ENCODE results near the gene PLIN5. TPM values are rescaled to one million over a fixed set of nuclear protein-coding genes. Genes with fewer than 3 reads are reported as not detected.

PLIN5 gene
- total RNA-seq, 4 donors from 2014 or later: 23.8 to 153 (median 32.8) TPM

GRCh38 chr19:4543842-4544647 lies 9.0 kb upstream of the PLIN5 start:
- TF ChIP-seq, protein P1, sequence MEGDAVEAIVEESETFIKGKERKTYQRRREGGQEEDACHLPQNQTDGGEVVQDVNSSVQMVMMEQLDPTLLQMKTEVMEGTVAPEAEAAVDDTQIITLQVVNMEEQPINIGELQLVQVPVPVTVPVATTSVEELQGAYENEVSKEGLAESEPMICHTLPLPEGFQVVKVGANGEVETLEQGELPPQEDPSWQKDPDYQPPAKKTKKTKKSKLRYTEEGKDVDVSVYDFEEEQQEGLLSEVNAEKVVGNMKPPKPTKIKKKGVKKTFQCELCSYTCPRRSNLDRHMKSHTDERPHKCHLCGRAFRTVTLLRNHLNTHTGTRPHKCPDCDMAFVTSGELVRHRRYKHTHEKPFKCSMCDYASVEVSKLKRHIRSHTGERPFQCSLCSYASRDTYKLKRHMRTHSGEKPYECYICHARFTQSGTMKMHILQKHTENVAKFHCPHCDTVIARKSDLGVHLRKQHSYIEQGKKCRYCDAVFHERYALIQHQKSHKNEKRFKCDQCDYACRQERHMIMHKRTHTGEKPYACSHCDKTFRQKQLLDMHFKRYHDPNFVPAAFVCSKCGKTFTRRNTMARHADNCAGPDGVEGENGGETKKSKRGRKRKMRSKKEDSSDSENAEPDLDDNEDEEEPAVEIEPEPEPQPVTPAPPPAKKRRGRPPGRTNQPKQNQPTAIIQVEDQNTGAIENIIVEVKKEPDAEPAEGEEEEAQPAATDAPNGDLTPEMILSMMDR (IDR thresholded peaks at IDR 0.05; ENCODE audit: low read depth): no peak

- TF ChIP-seq, protein P1 (IDR thresholded peaks at IDR 0.05; ENCODE audit: low read depth): no peak
These were observed 8.1 kb upstream of the PLIN5 start for GRCh38 chr19:4542896-4543841.

DNA sequence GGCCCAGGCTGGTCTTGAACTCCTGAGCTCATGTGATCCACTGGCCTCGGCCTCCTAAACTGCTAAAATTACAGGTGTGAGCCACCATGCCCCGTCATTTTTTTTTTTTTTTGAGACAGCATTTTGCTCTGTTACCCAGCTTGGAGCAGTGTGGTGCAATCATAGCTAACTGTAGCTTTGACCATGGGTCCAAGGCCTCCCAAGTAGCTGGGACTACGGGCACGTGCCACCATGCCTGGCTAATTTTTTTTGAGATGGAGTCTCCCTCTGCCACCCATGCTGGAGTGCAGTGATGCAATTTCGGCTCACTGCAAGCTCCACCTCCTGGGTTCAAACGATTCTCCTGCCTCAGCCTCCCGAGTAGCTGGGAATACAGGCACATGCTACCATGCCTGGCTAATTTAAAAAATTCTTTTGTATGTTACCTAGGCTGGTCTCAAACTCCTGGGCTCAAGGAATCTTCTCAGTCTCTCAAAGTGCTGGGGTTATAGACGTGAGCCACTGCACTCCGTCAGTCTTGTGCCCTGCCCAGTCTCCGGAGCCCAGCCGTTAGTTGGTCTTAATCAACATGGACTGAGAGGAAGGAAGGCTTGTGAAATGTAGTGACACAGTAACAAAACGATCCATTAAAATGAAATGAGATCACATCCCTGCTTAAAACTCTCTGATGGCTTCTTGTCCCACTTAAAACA lies 6.2 kb upstream of the PLIN5 start:
- TF ChIP-seq, protein P1 (IDR thresholded peaks at IDR 0.05; ENCODE audit: low read depth): no peak

- TF ChIP-seq, protein P1 (IDR thresholded peaks at IDR 0.05; ENCODE audit: low read depth): no peak
These were observed 4.9 kb upstream of the PLIN5 start, which contains the start of gene LRG1 for GRCh38 chr19:4539693-4540581. Gene LRG1 (minus strand): TSS chr19:4540036. CDS start chr19:4540013, 23 bp downstream.

- TF ChIP-seq, protein P1 (IDR thresholded peaks at IDR 0.05; ENCODE audit: low read depth): no peak
These were observed 4.2 kb upstream of the PLIN5 start for GRCh38 chr19:4539169-4539692.

- TF ChIP-seq, protein P1 (IDR thresholded peaks at IDR 0.05; ENCODE audit: low read depth): no peak
These were observed 3.6 kb upstream of the PLIN5 start for GRCh38 chr19:4538601-4538954.
